Gastrocnemius medialis (tissue), 4 donors: ENCODE results near the gene LRTM2. TPM values are rescaled to one million over a fixed set of nuclear protein-coding genes. Genes with fewer than 3 reads are reported as not detected.

Experiments used
- ATAC-seq, 2 donors: fragments of 150-250 bp; one replicate each; pipeline ENCODE4 v1.9.1; 2016
- DNase-seq, 2 donors: peaks; one replicate each; pipeline ENCODE4 v3.0.0-alpha.2; 2019
- H3K27ac ChIP-seq, 4 donors: fragments of 200-600 bp; sonication (generic); 1 replicate in 1 of 4; 2 replicates in 3 of 4; pipeline ENCODE4 v1.5.1; 2016 to 2018; ENCODE audit warnings: mild to moderate bottlenecking in 2 of 4, moderate library complexity in 1 of 4
- H3K27me3 ChIP-seq, 3 donors: fragments of 200-600 bp; sonication (generic) in 2 of 3; 1 replicate in 1 of 3; 2 replicates in 2 of 3; pipeline versions ENCODE4 v1.5.1 to v1.6.0; 2016 to 2019; ENCODE audit warnings: mild to moderate bottlenecking in 1 of 3, moderate library complexity in 1 of 3
- H3K36me3 ChIP-seq, 2 donors: fragments of 200-600 bp; sonication (generic) in 1 of 2; one replicate each; pipeline ENCODE4 v1.5.1; 2017 to 2018
- H3K4me1 ChIP-seq, 2 donors: fragments of 200-600 bp; sonication (generic) in 1 of 2; one replicate each; pipeline ENCODE4 v1.5.1; 2016 to 2017; ENCODE audit warnings: mild to moderate bottlenecking in 2 of 2
- H3K4me3 ChIP-seq, 4 donors: fragments of 200-600 bp; sonication (generic) in 3 of 4; 1 replicate in 1 of 4; 2 replicates in 3 of 4; pipeline ENCODE4 v1.5.1; 2016 to 2019; ENCODE audit warnings: mild to moderate bottlenecking in 2 of 4
- H3K9me3 ChIP-seq, 3 donors: fragments of 200-600 bp; sonication (generic) in 2 of 3; 1 replicate in 1 of 3; 2 replicates in 2 of 3; pipeline ENCODE4 v1.5.1; 2016 to 2019
- CTCF ChIP-seq, 5 experiments: fragments of 450-650 bp in 3 of 5; fragments of 200-600 bp in 2 of 5; sonication (generic) in 2 of 5; IDR thresholded peaks in 4 of 5; conservative IDR thresholded peaks in 1 of 5; 1 replicate in 4 of 5; 2 replicates in 1 of 5; pipeline ENCODE4 v1.5.1; 2016 to 2019; ENCODE audit warnings: antibody characterized with exemption in 5 of 5, mild to moderate bottlenecking in 3 of 5, moderate library complexity in 3 of 5
- POLR2A ChIP-seq, 2 donors: fragments of 450-650 bp; IDR thresholded peaks; one replicate each; pipeline ENCODE4 v1.6.1; 2017; ENCODE audit warnings: antibody characterized with exemption in 2 of 2, mild to moderate bottlenecking in 2 of 2, moderate library complexity in 2 of 2
- in situ Hi-C, 4 donors: fragments of 200-750 bp; cut with MboI; loops; one replicate each; pipeline versions ENCODE4 v1.15.0 to v1.8.0; 2017; ENCODE audit warnings: low sequenced_read_pairs in 4 of 4
- intact Hi-C: fragments of 100-400 bp; cut with DNase I; formaldehyde crosslinking; loops from one replicate; pipeline ENCODE4 v1.15.1; 2023; ENCODE audit warnings: low total_unique reads
- total RNA-seq, 4 donors: library from RNA; depleted of rRNA; stranded (reverse); fragments of >200 nt; gene quantifications; one replicate each; pipeline versions ENCODE4 v1.1.0 to v1.2.3, GENCODE V29; 2016

The LRTM2 gene
- total RNA-seq, 4 donors from 2014 or later, result not detected

- ATAC-seq (no peak), DNase-seq (no peak)
- intact Hi-C loops, result no loop called here
- H3K27me3 ChIP-seq, result peaks cover 0 to 11% (median 4%) of the 10 kb centered on the region in 3 donors
- no peaks in the 10 kb centered on the region for H3K4me1 ChIP-seq
- TF ChIP-seq POLR2A (IDR thresholded peaks at IDR 0.05), result no peak
- TF ChIP-seq CTCF (IDR thresholded peaks at IDR 0.05 in 4 of 5, conservative IDR thresholded peaks at IDR 0.05 in 1 of 5), result no peak
- H3K27ac ChIP-seq, result no peak overlapping the region
- no peaks in the 10 kb centered on the region for H3K9me3 ChIP-seq
- no peak overlapping the region for H3K4me3 ChIP-seq
- in situ Hi-C loops, result no loop called here
- no peaks in the 10 kb centered on the region for H3K36me3 ChIP-seq
Measured at GRCh38 chr12:1869145-1869544, 48.8 kb downstream of the LRTM2 start.

GRCh38 chr12:1870086-1870485, 49.7 kb downstream of the LRTM2 start:
- DNase-seq (no peak), ATAC-seq (no peak)
- Histone ChIP-seq H3K4me3 (no peak overlapping the region), H3K9me3 (no peaks in the 10 kb centered on the region), H3K27ac (no peak overlapping the region), H3K4me1 (no peaks in the 10 kb centered on the region), H3K36me3 (no peaks in the 10 kb centered on the region), H3K27me3 (peaks cover 0 to 7% (median 4%) of the 10 kb centered on the region in 3 donors)
- in situ Hi-C loops, result no loop called here
- intact Hi-C loops, result no loop called here
- TF ChIP-seq POLR2A (IDR thresholded peaks at IDR 0.05), result no peak
- no peak for TF ChIP-seq CTCF (IDR thresholded peaks at IDR 0.05 in 4 of 5, conservative IDR thresholded peaks at IDR 0.05 in 1 of 5)

GRCh38 chr12:1870998-1871917, 50.9 kb downstream of the LRTM2 start:
- no peak overlapping the region for H3K27ac ChIP-seq
- in situ Hi-C loops, result no loop called here
- peaks cover 0 to 7% (median 4%) of the 10 kb centered on the region in 3 donors for H3K27me3 ChIP-seq
- H3K4me1 ChIP-seq, result no peaks in the 10 kb centered on the region
- no peaks in the 10 kb centered on the region for H3K9me3 ChIP-seq
- H3K4me3 ChIP-seq, result no peak overlapping the region
- intact Hi-C loops, result no loop called here
- ATAC-seq (no peak), DNase-seq (no peak)
- no peak for TF ChIP-seq POLR2A (IDR thresholded peaks at IDR 0.05)
- no peak for TF ChIP-seq CTCF (IDR thresholded peaks at IDR 0.05 in 4 of 5, conservative IDR thresholded peaks at IDR 0.05 in 1 of 5)
- H3K36me3 ChIP-seq, result no peaks in the 10 kb centered on the region

- ATAC-seq, result no peak
- Histone ChIP-seq H3K4me3 (no peak overlapping the region), H3K4me1 (no peaks in the 10 kb centered on the region), H3K27me3 (peaks cover 0 to 5% (median 4%) of the 10 kb centered on the region in 3 donors), H3K36me3 (no peaks in the 10 kb centered on the region), H3K27ac (no peak overlapping the region), H3K9me3 (no peaks in the 10 kb centered on the region)
- in situ Hi-C loops, result no loop called here
- DNase-seq, result no peak
- TF ChIP-seq POLR2A (IDR thresholded peaks at IDR 0.05) (no peak), CTCF (IDR thresholded peaks at IDR 0.05 in 4 of 5, conservative IDR thresholded peaks at IDR 0.05 in 1 of 5) (no peak)
- intact Hi-C loops, result no loop called here
Measured at GRCh38 chr12:1872001-1872400, 51.6 kb downstream of the LRTM2 start.
